Progenitor cell of endocrine pancreas (in vitro differentiated cells): ENCODE results near the gene ACBD7. TPM values are rescaled to one million over a fixed set of nuclear protein-coding genes. Genes with fewer than 3 reads are reported as not detected.

ENCODE experiments used
- DNase-seq: peaks from one replicate; pipeline ENCODE4 v3.0.0; 2021; ENCODE audit warnings: low spot score; ENCODE audit not compliant: unreplicated experiment
- H3K27ac Mint-ChIP-seq: 2 replicates; pipeline ENCODE4 v1.8.0; 2021; ENCODE audit warnings: mild to moderate bottlenecking, moderate library complexity, mixed read lengths
- H3K27me3 Mint-ChIP-seq: 2 replicates; pipeline ENCODE4 v1.8.0; 2021; ENCODE audit warnings: mixed read lengths
- H3K36me3 Mint-ChIP-seq: 2 replicates; pipeline ENCODE4 v1.8.0; 2022; ENCODE audit warnings: mixed read lengths; ENCODE audit not compliant: insufficient read depth
- H3K4me1 Mint-ChIP-seq: 2 replicates; pipeline ENCODE4 v1.8.0; 2021; ENCODE audit warnings: low read depth, mixed read lengths
- H3K4me3 Mint-ChIP-seq: 2 replicates; pipeline ENCODE4 v1.8.0; 2021; ENCODE audit warnings: low read depth, mild to moderate bottlenecking, moderate library complexity, mixed read lengths
- H3K9me3 Mint-ChIP-seq: 2 replicates; pipeline ENCODE4 v1.8.0; 2021; ENCODE audit warnings: low read depth, mixed read lengths
- total RNA-seq: library from RNA; stranded (reverse); gene quantifications from 2 replicates; pipeline ENCODE4 v1.2.1, GENCODE V29; 2021
- TF ChIP-seq, protein P1 (sequence below): fragments of 200-600 bp; sonication (generic); IDR thresholded peaks from one replicate; pipeline ENCODE4 v1.5.0; 2021; ENCODE audit warnings: antibody characterized with exemption, mild to moderate bottlenecking; ENCODE audit not compliant: unreplicated experiment

ACBD7 gene
- total RNA-seq, 1 donor from 2014 or later = 10.7 TPM

DNA sequence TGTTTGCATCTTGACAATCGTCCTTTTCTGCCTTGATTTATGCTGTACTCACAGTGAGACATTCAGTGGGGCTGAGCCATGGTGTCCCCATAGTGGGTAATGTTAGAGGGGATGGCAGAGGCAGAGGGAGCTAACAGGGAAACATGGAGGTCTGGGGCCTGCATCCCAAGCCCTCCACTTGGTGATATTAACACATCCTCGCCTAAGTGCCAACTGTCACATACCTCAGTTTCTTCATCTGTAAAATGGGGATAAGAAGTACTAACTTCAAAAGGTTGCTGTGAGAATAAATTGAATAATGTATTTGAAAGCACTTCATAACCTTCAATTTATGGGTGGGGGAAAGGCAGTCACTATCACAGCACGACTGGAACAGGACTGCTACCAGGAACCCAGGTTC is 36.3 kb upstream of the ACBD7 start:
- no peak for DNase-seq
- Mint-ChIP-seq H3K36me3 (peaks cover 23% of the 10 kb centered on the region), H3K4me3 (no peak overlapping the region), H3K9me3 (peaks cover 2% of the 10 kb centered on the region), H3K27me3 (no peaks in the 10 kb centered on the region), H3K4me1 (no peaks in the 10 kb centered on the region), H3K27ac (no peak overlapping the region)
- TF ChIP-seq, protein P1, sequence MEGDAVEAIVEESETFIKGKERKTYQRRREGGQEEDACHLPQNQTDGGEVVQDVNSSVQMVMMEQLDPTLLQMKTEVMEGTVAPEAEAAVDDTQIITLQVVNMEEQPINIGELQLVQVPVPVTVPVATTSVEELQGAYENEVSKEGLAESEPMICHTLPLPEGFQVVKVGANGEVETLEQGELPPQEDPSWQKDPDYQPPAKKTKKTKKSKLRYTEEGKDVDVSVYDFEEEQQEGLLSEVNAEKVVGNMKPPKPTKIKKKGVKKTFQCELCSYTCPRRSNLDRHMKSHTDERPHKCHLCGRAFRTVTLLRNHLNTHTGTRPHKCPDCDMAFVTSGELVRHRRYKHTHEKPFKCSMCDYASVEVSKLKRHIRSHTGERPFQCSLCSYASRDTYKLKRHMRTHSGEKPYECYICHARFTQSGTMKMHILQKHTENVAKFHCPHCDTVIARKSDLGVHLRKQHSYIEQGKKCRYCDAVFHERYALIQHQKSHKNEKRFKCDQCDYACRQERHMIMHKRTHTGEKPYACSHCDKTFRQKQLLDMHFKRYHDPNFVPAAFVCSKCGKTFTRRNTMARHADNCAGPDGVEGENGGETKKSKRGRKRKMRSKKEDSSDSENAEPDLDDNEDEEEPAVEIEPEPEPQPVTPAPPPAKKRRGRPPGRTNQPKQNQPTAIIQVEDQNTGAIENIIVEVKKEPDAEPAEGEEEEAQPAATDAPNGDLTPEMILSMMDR = no peak

DNA sequence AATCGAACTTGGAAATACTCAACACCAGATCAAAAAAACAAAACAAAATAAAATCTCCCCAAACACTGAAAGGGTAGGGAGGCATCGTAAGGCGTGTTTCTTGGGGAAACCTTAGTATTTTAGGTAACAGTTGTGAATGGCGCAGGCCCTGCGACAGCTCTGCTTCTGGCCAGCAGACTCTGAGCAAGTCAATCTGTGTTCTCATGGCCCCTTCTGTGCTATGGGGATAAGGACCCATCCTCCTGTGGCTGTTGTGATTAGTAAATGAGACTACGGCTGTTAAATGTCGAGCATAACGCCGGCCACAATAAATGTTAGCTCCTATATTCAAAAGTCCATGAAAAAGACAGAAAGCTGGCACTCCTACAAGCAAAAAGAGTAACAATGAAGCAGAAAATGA is 35.6 kb upstream of the ACBD7 start:
- DNase-seq = no peak
- Mint-ChIP-seq H3K27me3 (no peaks in the 10 kb centered on the region), H3K4me3 (no peak overlapping the region), H3K9me3 (peaks cover 2% of the 10 kb centered on the region), H3K4me1 (no peaks in the 10 kb centered on the region), H3K36me3 (peaks cover 26% of the 10 kb centered on the region), H3K27ac (peak overlapping the region; percentile 41)
- TF ChIP-seq, protein P1 = no peak

DNA sequence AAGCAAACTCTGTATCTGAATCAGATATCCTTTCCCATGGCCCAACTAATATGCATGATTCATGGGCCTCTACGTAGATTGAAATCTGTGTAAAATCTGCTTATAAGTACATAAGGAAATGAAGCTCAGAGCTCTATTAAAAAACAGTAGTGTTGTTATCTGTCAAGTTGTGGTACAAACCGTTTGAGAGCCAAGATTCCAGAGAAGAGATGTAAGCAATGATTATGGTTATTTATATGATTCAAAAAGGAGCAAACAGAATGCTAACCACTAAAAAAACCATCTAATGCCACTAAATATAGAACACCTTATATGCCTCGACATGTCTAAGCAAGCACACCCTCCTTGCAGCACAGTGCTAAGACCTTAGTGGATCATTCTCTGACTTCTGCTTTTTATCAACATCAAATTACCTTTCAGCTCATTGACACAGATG is 35.2 kb upstream of the ACBD7 start:
- H3K27ac Mint-ChIP-seq = peak overlapping the region; percentile 41
- H3K4me3 Mint-ChIP-seq = no peak overlapping the region
- H3K9me3 Mint-ChIP-seq = peaks cover 2% of the 10 kb centered on the region
- H3K36me3 Mint-ChIP-seq = peaks cover 27% of the 10 kb centered on the region
- H3K4me1 Mint-ChIP-seq = no peaks in the 10 kb centered on the region
- H3K27me3 Mint-ChIP-seq = no peaks in the 10 kb centered on the region
- DNase-seq = no peak
- TF ChIP-seq, protein P1 = no peak

DNA sequence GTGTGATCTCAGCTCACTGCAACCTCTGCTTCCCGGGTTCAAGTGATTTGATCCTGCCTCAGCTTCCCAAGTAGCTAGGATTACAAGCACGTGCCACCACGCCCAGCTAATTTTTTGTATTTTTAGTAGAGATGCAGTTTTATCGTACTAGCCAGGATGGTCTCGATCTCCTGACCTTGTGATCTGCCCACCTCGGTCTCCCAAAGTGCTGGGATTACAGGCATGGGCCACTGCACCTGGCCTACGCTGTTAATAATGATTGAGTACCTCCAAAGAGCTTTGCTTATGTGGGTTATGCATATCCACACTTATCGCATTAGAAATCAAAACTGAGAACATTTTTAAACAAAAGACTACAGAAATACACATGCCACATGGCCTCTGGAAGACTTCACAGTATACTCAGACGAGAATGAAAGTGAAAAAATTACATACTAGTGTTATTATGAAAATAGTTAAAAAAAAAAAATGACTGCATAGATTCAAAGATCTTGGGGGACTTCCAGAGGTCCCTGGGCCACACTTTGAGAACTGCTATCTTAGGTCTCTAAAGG is 34.0 kb upstream of the ACBD7 start:
- Mint-ChIP-seq H3K4me1 (no peaks in the 10 kb centered on the region), H3K9me3 (no peaks in the 10 kb centered on the region), H3K27ac (no peak overlapping the region), H3K4me3 (no peak overlapping the region), H3K36me3 (peaks cover 20% of the 10 kb centered on the region), H3K27me3 (no peaks in the 10 kb centered on the region)
- TF ChIP-seq, protein P1 = no peak
- DNase-seq = no peak

DNA sequence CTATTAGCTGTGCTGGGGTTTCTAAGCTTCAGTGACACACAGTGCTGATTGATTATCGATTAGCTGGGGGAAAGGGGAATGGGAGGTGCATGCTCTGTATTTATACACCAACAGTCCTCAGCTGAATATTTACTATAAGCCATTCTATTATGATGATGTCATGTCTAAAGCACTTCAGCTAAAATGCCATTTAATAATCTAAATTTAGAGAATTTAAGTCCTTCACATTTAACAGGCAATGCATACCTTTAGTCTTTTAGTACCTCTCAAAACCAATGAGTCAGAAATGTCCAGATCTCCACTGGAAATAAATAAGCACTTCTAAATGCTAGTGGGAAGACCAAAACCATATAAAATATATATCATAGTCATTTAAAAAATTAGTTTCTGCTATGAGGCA is 33.1 kb upstream of the ACBD7 start:
- Mint-ChIP-seq H3K4me1 (no peaks in the 10 kb centered on the region), H3K4me3 (no peak overlapping the region), H3K9me3 (no peaks in the 10 kb centered on the region), H3K27me3 (no peaks in the 10 kb centered on the region), H3K36me3 (peaks cover 20% of the 10 kb centered on the region), H3K27ac (no peak overlapping the region)
- TF ChIP-seq, protein P1 = no peak
- no peak for DNase-seq
